AG09309 (cell line): Measurements from ENCODE around the gene TUBGCP2.
A peak's percentile ranks its signal among the peaks of the same experiment; 100 is the strongest.
"Not testable (repeated sequence)": the region's sequence is repeated elsewhere in the genome, so short reads cannot be mapped to it uniquely, and the experiment has no call there.

Experiments used
- DNase-seq: peaks from one replicate; pipeline ENCODE4 v3.0.0-alpha.2; 2010; ENCODE audit warnings: low read depth
- H3K4me3 ChIP-seq: 2 replicates; pipeline ENCODE4 v1.5.1; 2011; ENCODE audit warnings: mild to moderate bottlenecking, low read depth, low read length, moderate library complexity; ENCODE audit not compliant: control insufficient read depth
- CTCF ChIP-seq: IDR thresholded peaks from 2 replicates; pipeline ENCODE4 v1.5.1; 2011; ENCODE audit warnings: mild to moderate bottlenecking, low read depth, low read length, inconsistent platforms; ENCODE audit not compliant: insufficient read depth, control insufficient read depth; ENCODE audit errors: missing control alignments

The TUBGCP2 gene

GRCh38 chr10:133324857-133325260 is 16.2 kb upstream of the TUBGCP2 start:
- H3K4me3 ChIP-seq: peak overlapping the region; percentile 38

GRCh38 chr10:133324198-133324792 is 15.6 kb upstream of the TUBGCP2 start:
- DNase-seq: no peak

More at GRCh38 chr10:133324857-133325260, 16.2 kb upstream of the TUBGCP2 start:
- no peak for TF ChIP-seq CTCF
- DNase-seq: no peak

GRCh38 chr10:133322064-133322709 is 13.5 kb upstream of the TUBGCP2 start:
- not testable (repeated sequence) for H3K4me3 ChIP-seq, DNase-seq

More at GRCh38 chr10:133324198-133324792, 15.6 kb upstream of the TUBGCP2 start:
- TF ChIP-seq CTCF: no peak
- no peak overlapping the region for H3K4me3 ChIP-seq

GRCh38 chr10:133320852-133321422 is 12.3 kb upstream of the TUBGCP2 start:
- H3K4me3 ChIP-seq, DNase-seq: not testable (repeated sequence)

- peak; percentile 87 for TF ChIP-seq CTCF
- no peak for DNase-seq
- H3K4me3 ChIP-seq: peak overlapping the region; percentile 50
Measured at GRCh38 chr10:133318494-133319127, 9.9 kb upstream of the TUBGCP2 start.

GRCh38 chr10:133316732-133317131 is 8.1 kb upstream of the TUBGCP2 start:
- H3K4me3 ChIP-seq: no peak overlapping the region
- no peak for DNase-seq
- no peak for TF ChIP-seq CTCF

- no peak for DNase-seq
- no peak overlapping the region for H3K4me3 ChIP-seq
- no peak for TF ChIP-seq CTCF
Measured at GRCh38 chr10:133316266-133316665, 7.6 kb upstream of the TUBGCP2 start.
